Measurements from ENCODE around the gene NR2F1-AS1. TPM values are rescaled to one million over a fixed set of nuclear protein-coding genes. Genes with fewer than 3 reads are reported as not detected.

Gene NR2F1-AS1
- total RNA-seq, 2 experiments from 2014 or later, result not detected

GRCh38 chr5:93454896-93455295, 126.1 kb downstream of the NR2F1-AS1 start:
- POLR2A ChIA-PET, result no interaction called here
- Mint-ChIP-seq H3K9me3 (no peaks in the 10 kb centered on the region), H3K36me3 (no peaks in the 10 kb centered on the region), H3K27me3 (no peaks in the 10 kb centered on the region), H3K4me3 (no peak overlapping the region), H3K27ac (no peak overlapping the region), H3K4me1 (no peaks in the 10 kb centered on the region)
- ATAC-seq (ENCODE audit: low read depth) (no peak), DNase-seq (no peak)

DNA sequence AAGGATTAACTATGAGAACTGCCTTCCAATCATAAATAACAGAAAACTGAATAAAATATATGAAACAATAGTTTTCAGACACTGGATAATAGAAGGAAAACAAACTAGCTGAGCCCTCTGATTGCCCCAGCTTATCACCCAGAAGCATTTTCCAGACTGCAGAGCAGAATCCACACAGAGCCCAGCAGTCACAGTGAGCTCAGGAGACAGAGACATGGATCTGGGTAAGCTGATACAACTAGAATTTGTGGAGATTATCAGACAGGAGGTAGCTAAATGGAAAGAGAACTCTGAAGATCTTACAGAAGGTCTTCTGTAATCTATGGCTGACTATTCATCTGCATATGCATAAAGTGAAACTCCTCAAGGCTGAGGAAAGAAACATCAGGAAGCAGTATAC, 128.8 kb downstream of the NR2F1-AS1 start:
- no peak overlapping the region for H3K27ac Mint-ChIP-seq
- no peaks in the 10 kb centered on the region for H3K4me1 Mint-ChIP-seq
- no peaks in the 10 kb centered on the region for H3K27me3 Mint-ChIP-seq
- H3K9me3 Mint-ChIP-seq, result no peaks in the 10 kb centered on the region
- DNase-seq (no peak), ATAC-seq (ENCODE audit: low read depth) (no peak)
- POLR2A ChIA-PET, result no interaction called here
- H3K4me3 Mint-ChIP-seq, result no peak overlapping the region
- H3K36me3 Mint-ChIP-seq, result no peaks in the 10 kb centered on the region

GRCh38 chr5:93438124-93438523, 142.9 kb downstream of the NR2F1-AS1 start:
- POLR2A ChIA-PET, result no interaction called here
- H3K4me3 Mint-ChIP-seq, result no peak overlapping the region
- no peaks in the 10 kb centered on the region for H3K4me1 Mint-ChIP-seq
- H3K27me3 Mint-ChIP-seq, result peaks cover 3% of the 10 kb centered on the region
- DNase-seq (no peak), ATAC-seq (ENCODE audit: low read depth) (no peak)
- no peak overlapping the region for H3K27ac Mint-ChIP-seq
- no peaks in the 10 kb centered on the region for H3K9me3 Mint-ChIP-seq
- no peaks in the 10 kb centered on the region for H3K36me3 Mint-ChIP-seq

DNA sequence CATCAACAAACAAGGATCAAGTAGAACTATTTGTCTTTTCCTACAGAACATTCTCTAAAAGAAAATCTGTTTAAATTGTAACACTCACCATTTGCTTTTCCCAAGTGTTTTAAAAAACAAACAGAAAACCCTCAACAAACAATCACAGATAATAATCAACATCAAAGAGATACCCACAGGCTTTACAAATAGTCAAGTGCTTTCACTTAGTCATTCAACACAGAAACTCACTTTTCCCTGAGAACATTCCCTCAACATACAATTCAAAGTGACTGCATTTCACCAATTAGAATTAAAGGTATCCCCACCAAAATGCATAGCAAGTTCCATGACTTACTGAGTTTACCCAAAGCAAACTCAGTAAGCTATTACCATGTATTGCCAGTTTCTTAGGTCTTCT, 144.9 kb downstream of the NR2F1-AS1 start:
- no peak overlapping the region for H3K4me3 Mint-ChIP-seq
- H3K27ac Mint-ChIP-seq, result no peak overlapping the region
- H3K9me3 Mint-ChIP-seq, result no peaks in the 10 kb centered on the region
- ATAC-seq (ENCODE audit: low read depth), result no peak
- no peaks in the 10 kb centered on the region for H3K36me3 Mint-ChIP-seq
- POLR2A ChIA-PET, result no interaction called here
- H3K27me3 Mint-ChIP-seq, result peaks cover 3% of the 10 kb centered on the region
- H3K4me1 Mint-ChIP-seq, result no peaks in the 10 kb centered on the region
- no peak for DNase-seq

- Mint-ChIP-seq H3K36me3 (no peaks in the 10 kb centered on the region), H3K4me1 (no peaks in the 10 kb centered on the region), H3K27ac (no peak overlapping the region), H3K27me3 (peaks cover 5% of the 10 kb centered on the region), H3K9me3 (no peaks in the 10 kb centered on the region), H3K4me3 (no peak overlapping the region)
- DNase-seq, result no peak
- POLR2A ChIA-PET, result no interaction called here
- ATAC-seq (ENCODE audit: low read depth), result no peak
Observed at GRCh38 chr5:93433422-93433821, 147.6 kb downstream of the NR2F1-AS1 start.

- DNase-seq, result no peak
- ATAC-seq (ENCODE audit: low read depth), result no peak
- no peak overlapping the region for H3K4me3 Mint-ChIP-seq
- H3K4me1 Mint-ChIP-seq, result no peaks in the 10 kb centered on the region
- no peaks in the 10 kb centered on the region for H3K36me3 Mint-ChIP-seq
- H3K27ac Mint-ChIP-seq, result no peak overlapping the region
- POLR2A ChIA-PET, result no interaction called here
- peaks cover 5% of the 10 kb centered on the region for H3K27me3 Mint-ChIP-seq
- no peaks in the 10 kb centered on the region for H3K9me3 Mint-ChIP-seq
Observed at GRCh38 chr5:93431250-93431649, 149.8 kb downstream of the NR2F1-AS1 start.

DNA sequence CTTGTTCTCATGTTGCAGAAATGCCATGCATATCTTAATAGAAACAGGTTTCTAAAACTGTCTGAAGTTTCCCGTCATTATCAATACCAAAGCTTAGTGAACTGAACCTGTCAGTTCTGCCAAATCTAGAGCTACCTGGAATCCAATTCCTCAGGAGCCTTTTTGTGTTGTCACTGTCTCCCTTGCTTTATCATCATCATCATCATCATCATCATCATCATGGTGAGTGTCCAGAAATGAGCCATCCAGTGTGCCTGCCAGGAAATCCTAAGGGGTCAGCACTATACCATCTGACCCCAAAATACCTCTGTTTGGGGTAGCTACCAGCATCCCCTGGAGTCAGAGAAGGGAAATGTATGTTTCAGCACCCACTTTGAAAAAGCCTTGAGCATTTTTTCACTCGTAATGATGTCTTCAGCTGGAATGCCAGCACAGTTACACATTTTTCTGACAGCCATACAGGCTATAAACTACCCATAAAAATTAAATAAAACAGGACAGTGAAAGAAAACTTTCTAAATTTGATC, 150.3 kb downstream of the NR2F1-AS1 start:
- Mint-ChIP-seq H3K4me3 (no peak overlapping the region), H3K27me3 (peaks cover 5% of the 10 kb centered on the region), H3K9me3 (no peaks in the 10 kb centered on the region), H3K36me3 (no peaks in the 10 kb centered on the region), H3K4me1 (no peaks in the 10 kb centered on the region), H3K27ac (no peak overlapping the region)
- POLR2A ChIA-PET, result no interaction called here
- DNase-seq, result no peak
- ATAC-seq (ENCODE audit: low read depth), result no peak

DNA sequence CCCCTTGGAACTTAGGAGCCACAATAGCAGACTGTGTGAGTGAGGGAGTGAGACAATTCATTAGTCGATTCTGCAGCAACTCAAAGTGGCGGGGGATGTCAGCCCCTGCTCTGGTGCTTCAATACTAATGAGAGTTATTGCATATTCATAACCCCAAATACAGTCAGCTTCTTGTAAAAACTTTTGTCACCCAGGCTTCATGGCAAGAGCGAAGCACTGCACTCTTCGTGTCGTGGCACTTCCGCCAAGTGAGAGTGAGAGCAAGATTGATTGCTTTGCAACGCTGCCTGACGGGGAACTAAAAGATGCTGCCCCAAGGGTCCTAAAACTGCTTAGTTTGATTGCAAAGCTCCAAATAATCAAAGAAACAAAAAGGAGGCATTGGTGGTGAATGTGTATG, 150.9 kb downstream of the NR2F1-AS1 start:
- Mint-ChIP-seq H3K27ac (no peak overlapping the region), H3K9me3 (no peaks in the 10 kb centered on the region), H3K27me3 (peaks cover 5% of the 10 kb centered on the region), H3K4me3 (no peak overlapping the region), H3K4me1 (no peaks in the 10 kb centered on the region), H3K36me3 (no peaks in the 10 kb centered on the region)
- POLR2A ChIA-PET, result no interaction called here
- no peak for ATAC-seq (ENCODE audit: low read depth)
- DNase-seq, result no peak

- Mint-ChIP-seq H3K36me3 (no peaks in the 10 kb centered on the region), H3K9me3 (no peaks in the 10 kb centered on the region), H3K4me3 (no peak overlapping the region), H3K27me3 (peaks cover 4% of the 10 kb centered on the region), H3K4me1 (no peaks in the 10 kb centered on the region), H3K27ac (no peak overlapping the region)
- no peak for ATAC-seq (ENCODE audit: low read depth)
- POLR2A ChIA-PET, result no interaction called here
- DNase-seq, result no peak
Observed at GRCh38 chr5:93428868-93429267, 152.2 kb downstream of the NR2F1-AS1 start.

DNA sequence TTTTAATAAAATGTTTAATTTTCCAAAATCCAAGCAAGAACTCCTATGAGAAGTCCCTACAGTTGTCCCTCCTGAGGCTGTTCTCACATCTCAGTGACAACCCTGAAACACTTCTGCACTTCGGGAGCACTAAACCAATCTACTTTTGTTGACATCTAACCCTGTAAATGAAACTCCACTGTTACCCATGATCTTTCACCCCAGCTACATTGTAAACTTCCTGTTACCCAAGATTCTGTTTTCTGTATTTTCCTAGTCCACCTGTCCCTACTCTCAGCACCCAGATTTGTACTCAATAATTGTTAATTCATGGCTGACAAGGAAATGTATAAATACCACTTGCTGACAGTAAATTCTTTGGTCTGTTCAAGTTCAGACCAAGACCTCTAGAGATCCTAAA, 153.7 kb downstream of the NR2F1-AS1 start:
- POLR2A ChIA-PET, result no interaction called here
- Mint-ChIP-seq H3K36me3 (no peaks in the 10 kb centered on the region), H3K27ac (no peak overlapping the region), H3K27me3 (peaks cover 3% of the 10 kb centered on the region), H3K9me3 (no peaks in the 10 kb centered on the region), H3K4me3 (no peak overlapping the region), H3K4me1 (no peaks in the 10 kb centered on the region)
- DNase-seq (no peak), ATAC-seq (ENCODE audit: low read depth) (no peak)

- DNase-seq (no peak), ATAC-seq (ENCODE audit: low read depth) (no peak)
- Mint-ChIP-seq H3K36me3 (no peaks in the 10 kb centered on the region), H3K4me1 (no peaks in the 10 kb centered on the region), H3K4me3 (no peak overlapping the region), H3K27ac (no peak overlapping the region), H3K27me3 (peaks cover 3% of the 10 kb centered on the region), H3K9me3 (no peaks in the 10 kb centered on the region)
- POLR2A ChIA-PET, result no interaction called here
Observed at GRCh38 chr5:93425096-93425495, 155.9 kb downstream of the NR2F1-AS1 start.

GRCh38 chr5:93423300-93423699, 157.7 kb downstream of the NR2F1-AS1 start:
- POLR2A ChIA-PET, result no interaction called here
- DNase-seq (no peak), ATAC-seq (ENCODE audit: low read depth) (no peak)
- no peaks in the 10 kb centered on the region for H3K4me1 Mint-ChIP-seq
- no peaks in the 10 kb centered on the region for H3K36me3 Mint-ChIP-seq
- H3K9me3 Mint-ChIP-seq, result no peaks in the 10 kb centered on the region
- no peak overlapping the region for H3K4me3 Mint-ChIP-seq
- H3K27me3 Mint-ChIP-seq, result no peaks in the 10 kb centered on the region
- no peak overlapping the region for H3K27ac Mint-ChIP-seq

DNA sequence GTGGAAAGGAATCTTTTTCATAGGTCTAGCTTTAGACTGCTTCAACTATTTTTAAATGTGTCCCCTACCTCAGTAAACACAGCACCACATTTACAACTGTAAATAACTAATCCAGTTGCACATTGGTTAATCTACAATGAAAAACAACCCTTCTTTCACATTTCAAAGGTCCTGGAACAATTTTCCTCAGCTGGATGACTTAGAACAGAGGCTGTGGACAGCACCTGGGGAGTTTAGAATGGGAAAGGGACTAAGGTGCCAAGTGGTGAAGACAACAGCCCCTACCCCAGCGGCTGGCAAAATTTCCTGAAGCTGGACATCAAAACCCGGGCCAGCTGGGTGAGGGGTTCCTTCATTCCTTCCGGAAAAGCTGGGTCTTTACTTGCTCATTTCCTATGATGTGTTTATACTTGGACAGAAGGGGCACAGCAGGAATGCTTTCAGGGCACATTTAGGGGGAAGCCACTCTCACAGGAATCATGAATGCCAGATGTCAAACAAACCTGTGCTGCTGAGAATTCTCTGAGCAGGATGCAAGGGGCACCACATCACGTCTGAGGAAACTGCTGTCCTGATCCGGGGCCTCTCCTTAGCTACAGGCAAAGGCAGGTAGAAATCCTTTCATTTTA, 158.3 kb downstream of the NR2F1-AS1 start:
- H3K36me3 Mint-ChIP-seq, result no peaks in the 10 kb centered on the region
- H3K27me3 Mint-ChIP-seq, result no peaks in the 10 kb centered on the region
- no peaks in the 10 kb centered on the region for H3K9me3 Mint-ChIP-seq
- POLR2A ChIA-PET, result no interaction called here
- no peak for ATAC-seq (ENCODE audit: low read depth)
- no peak overlapping the region for H3K27ac Mint-ChIP-seq
- no peak for DNase-seq
- no peaks in the 10 kb centered on the region for H3K4me1 Mint-ChIP-seq
- no peak overlapping the region for H3K4me3 Mint-ChIP-seq

GRCh38 chr5:93421987-93422401, 159.0 kb downstream of the NR2F1-AS1 start:
- Mint-ChIP-seq H3K4me3 (no peak overlapping the region), H3K27ac (no peak overlapping the region), H3K36me3 (no peaks in the 10 kb centered on the region), H3K4me1 (no peaks in the 10 kb centered on the region), H3K27me3 (no peaks in the 10 kb centered on the region), H3K9me3 (no peaks in the 10 kb centered on the region)
- POLR2A ChIA-PET, result no interaction called here
- no peak for DNase-seq
- ATAC-seq (ENCODE audit: low read depth), result no peak

GRCh38 chr5:93421468-93421867, 159.6 kb downstream of the NR2F1-AS1 start:
- Mint-ChIP-seq H3K36me3 (no peaks in the 10 kb centered on the region), H3K9me3 (no peaks in the 10 kb centered on the region), H3K4me1 (no peaks in the 10 kb centered on the region), H3K27ac (no peak overlapping the region), H3K27me3 (no peaks in the 10 kb centered on the region), H3K4me3 (no peak overlapping the region)
- DNase-seq (no peak), ATAC-seq (ENCODE audit: low read depth) (no peak)
- POLR2A ChIA-PET, result no interaction called here
